Limb (tissue), 2 donors: ENCODE results near the gene XRCC6.
"Not testable (repeated sequence)": the region's sequence is repeated elsewhere in the genome, so short reads cannot be mapped to it uniquely, and the experiment has no call there.

ENCODE experiments used
- DNase-seq, 2 donors: peaks; one replicate each; pipeline ENCODE4 v3.0.0-alpha.2; 2016; ENCODE audit errors: extremely low spot score in 2 of 2

The XRCC6 gene

GRCh38 chr22:41650229-41650628 is 29.1 kb downstream of the XRCC6 start:
- no peak for DNase-seq

- no peak for DNase-seq
Measured at GRCh38 chr22:41650821-41651220, 29.7 kb downstream of the XRCC6 start.

GRCh38 chr22:41654322-41654721 is 33.2 kb downstream of the XRCC6 start:
- DNase-seq, result no peak

GRCh38 chr22:41656556-41656955 is 35.5 kb downstream of the XRCC6 start:
- DNase-seq, result no peak

GRCh38 chr22:41657709-41658108 is 36.6 kb downstream of the XRCC6 start:
- no peak for DNase-seq

GRCh38 chr22:41658869-41659268 is 37.8 kb downstream of the XRCC6 start:
- no peak for DNase-seq

- DNase-seq, result no peak
Measured at GRCh38 chr22:41659941-41660340, 38.8 kb downstream of the XRCC6 start.

GRCh38 chr22:41660416-41660815 is 39.3 kb downstream of the XRCC6 start:
- DNase-seq, result no peak

GRCh38 chr22:41661088-41661487 is 40.0 kb downstream of the XRCC6 start:
- no peak for DNase-seq

GRCh38 chr22:41661713-41662112 is 40.6 kb downstream of the XRCC6 start:
- no peak for DNase-seq

GRCh38 chr22:41663594-41663993 is 42.5 kb downstream of the XRCC6 start:
- DNase-seq, result not testable (repeated sequence)

- DNase-seq, result no peak
Measured at GRCh38 chr22:41664490-41664889, 43.4 kb downstream of the XRCC6 start.

- no peak for DNase-seq
Measured at GRCh38 chr22:41664951-41665350, 43.9 kb downstream of the XRCC6 start.

- no peak for DNase-seq
Measured at GRCh38 chr22:41668971-41669911, 48.1 kb downstream of the XRCC6 start.

GRCh38 chr22:41672096-41672495 is 51.0 kb downstream of the XRCC6 start:
- DNase-seq, result not testable (repeated sequence)

GRCh38 chr22:41672780-41673509 is 51.9 kb downstream of the XRCC6 start:
- no peak for DNase-seq

GRCh38 chr22:41674846-41675340 is 53.8 kb downstream of the XRCC6 start:
- no peak for DNase-seq

- DNase-seq, result no peak
Measured at GRCh38 chr22:41676134-41676533, 55.0 kb downstream of the XRCC6 start.

GRCh38 chr22:41681616-41682015 is 60.5 kb downstream of the XRCC6 start:
- DNase-seq, result no peak

- peak; percentile 81 to 92 for DNase-seq
Measured at GRCh38 chr22:41682033-41682807, 61.1 kb downstream of the XRCC6 start.

GRCh38 chr22:41683052-41683451 is 62.0 kb downstream of the XRCC6 start:
- DNase-seq, result no peak

- DNase-seq, result no peak
Measured at GRCh38 chr22:41683616-41684015, 62.5 kb downstream of the XRCC6 start.
